A673 (cell line): ENCODE measurements around the gene DHRSX. TPM values are rescaled to one million over a fixed set of nuclear protein-coding genes. Genes with fewer than 3 reads are reported as not detected.
A peak's percentile ranks its signal among the peaks of the same experiment; 100 is the strongest.
"Not testable (repeated sequence)": the region's sequence is repeated elsewhere in the genome, so short reads cannot be mapped to it uniquely, and the experiment has no call there.

Source experiments
- BruUV-seq: library from RNA; stranded (reverse); fragments of 400-500 nt; replicated peaks from 2 replicates; lab custom pipeline; 2021; lab: Mats Ljungman, UMichigan
- CTCF ChIA-PET: fragments of 300-600 bp; sonication (Branson Sonifier 250); formaldehyde crosslinking; loops from one replicate; lab custom pipeline; 2022; ENCODE audit warnings: antibody characterized with exemption; lab: Charles Lee
- POLR2A ChIA-PET: fragments of 300-600 bp; sonication (Branson Sonifier 250); formaldehyde crosslinking; loops from one replicate; lab custom pipeline; 2022; ENCODE audit warnings: antibody characterized with exemption; ENCODE audit not compliant: low non-redundant PET; lab: Charles Lee
- DNase-seq: peaks from one replicate; pipeline ENCODE4 v3.0.0-alpha.2; 2015; ENCODE audit warnings: low spot score
- H3K27ac ChIP-seq: fragments of 200-600 bp; sonication (generic); 2 replicates; pipeline ENCODE4 v1.5.1; 2016; ENCODE audit warnings: mixed run types, low read depth, mild to moderate bottlenecking, mixed read lengths, antibody characterized with exemption, low read length; ENCODE audit not compliant: poor library complexity, severe bottlenecking
- H3K27me3 ChIP-seq: fragments of 200-600 bp; sonication (generic); replicated peaks from 2 replicates; pipeline ENCODE4 v1.6.1; 2017; ENCODE audit warnings: mixed run types, low read depth, mild to moderate bottlenecking, mixed read lengths, antibody characterized with exemption, low read length; ENCODE audit not compliant: insufficient read depth, poor library complexity
- H3K36me3 ChIP-seq: fragments of 200-600 bp; sonication (generic); 2 replicates; pipeline ENCODE4 v1.6.1; 2016; ENCODE audit warnings: mixed run types, mild to moderate bottlenecking, mixed read lengths, antibody characterized with exemption, low read length; ENCODE audit not compliant: insufficient read depth, poor library complexity, severe bottlenecking
- H3K4me1 ChIP-seq: fragments of 200-600 bp; sonication (generic); 2 replicates; pipeline ENCODE4 v1.6.1; 2017; ENCODE audit warnings: mixed run types, mild to moderate bottlenecking, mixed read lengths, antibody characterized with exemption, low read length; ENCODE audit not compliant: insufficient read depth, poor library complexity, severe bottlenecking
- H3K4me3 ChIP-seq: fragments of 200-600 bp; sonication (generic); 2 replicates; pipeline ENCODE4 v1.5.1; 2016; ENCODE audit warnings: low read depth, mixed run types, mild to moderate bottlenecking, mixed read lengths, low read length; ENCODE audit not compliant: poor library complexity, severe bottlenecking
- H3K9me3 ChIP-seq: fragments of 200-600 bp; sonication (generic); 2 replicates; pipeline ENCODE4 v1.6.1; 2016; ENCODE audit warnings: mixed run types, low read depth, mild to moderate bottlenecking, mixed read lengths, antibody characterized with exemption, low read length; ENCODE audit not compliant: poor library complexity, severe bottlenecking
- EZH2 ChIP-seq: fragments of 200-600 bp; sonication (generic); IDR thresholded peaks from 2 replicates; pipeline ENCODE4 v1.6.1; 2017; ENCODE audit warnings: borderline replicate concordance, low read depth, mild to moderate bottlenecking, mixed read lengths, antibody characterized with exemption, low read length; ENCODE audit not compliant: poor library complexity, severe bottlenecking
- intact Hi-C: fragments of 100-400 bp; cut with micrococcal nuclease; formaldehyde crosslinking; loops from one replicate; pipeline ENCODE4 v1.10.0; 2022; ENCODE audit not compliant: unreplicated experiment
- total RNA-seq: library from RNA; stranded (reverse); gene quantifications from 2 replicates; pipeline ENCODE4 v1.2.3, GENCODE V29; 2021
- TF ChIP-seq, protein P1 (sequence below): fragments of 300-800, 200-600 bp; sonication (generic); conservative IDR thresholded peaks from 2 replicates; pipeline ENCODE4 v1.5.1; 2017; ENCODE audit warnings: low read depth, mild to moderate bottlenecking, antibody characterized with exemption, low read length, moderate library complexity, mixed read lengths

DHRSX gene
- total RNA-seq, 1 experiment from 2014 or later, result 30.2 TPM

- Histone ChIP-seq H3K4me1 (no peaks in the 10 kb centered on the region), H3K36me3 (no peaks in the 10 kb centered on the region), H3K9me3 (no peaks in the 10 kb centered on the region), H3K4me3 (no peak overlapping the region), H3K27me3 (no peaks in the 10 kb centered on the region), H3K27ac (no peak overlapping the region)
- intact Hi-C loops, result no loop called here
- no TSS peak for BruUV-seq
- TF ChIP-seq, protein P1, sequence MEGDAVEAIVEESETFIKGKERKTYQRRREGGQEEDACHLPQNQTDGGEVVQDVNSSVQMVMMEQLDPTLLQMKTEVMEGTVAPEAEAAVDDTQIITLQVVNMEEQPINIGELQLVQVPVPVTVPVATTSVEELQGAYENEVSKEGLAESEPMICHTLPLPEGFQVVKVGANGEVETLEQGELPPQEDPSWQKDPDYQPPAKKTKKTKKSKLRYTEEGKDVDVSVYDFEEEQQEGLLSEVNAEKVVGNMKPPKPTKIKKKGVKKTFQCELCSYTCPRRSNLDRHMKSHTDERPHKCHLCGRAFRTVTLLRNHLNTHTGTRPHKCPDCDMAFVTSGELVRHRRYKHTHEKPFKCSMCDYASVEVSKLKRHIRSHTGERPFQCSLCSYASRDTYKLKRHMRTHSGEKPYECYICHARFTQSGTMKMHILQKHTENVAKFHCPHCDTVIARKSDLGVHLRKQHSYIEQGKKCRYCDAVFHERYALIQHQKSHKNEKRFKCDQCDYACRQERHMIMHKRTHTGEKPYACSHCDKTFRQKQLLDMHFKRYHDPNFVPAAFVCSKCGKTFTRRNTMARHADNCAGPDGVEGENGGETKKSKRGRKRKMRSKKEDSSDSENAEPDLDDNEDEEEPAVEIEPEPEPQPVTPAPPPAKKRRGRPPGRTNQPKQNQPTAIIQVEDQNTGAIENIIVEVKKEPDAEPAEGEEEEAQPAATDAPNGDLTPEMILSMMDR, result no peak
- no peak for TF ChIP-seq EZH2
- CTCF ChIA-PET, result no interaction called here
- peak; percentile 48 for DNase-seq
- POLR2A ChIA-PET, result no interaction called here
Observed at GRCh38 chrX:2243913-2244460, 256.8 kb downstream of the DHRSX start.

GRCh38 chrX:2242980-2243379 is 257.8 kb downstream of the DHRSX start:
- BruUV-seq, result no TSS peak
- Histone ChIP-seq H3K36me3 (no peaks in the 10 kb centered on the region), H3K4me3 (no peak overlapping the region), H3K27ac (no peak overlapping the region), H3K4me1 (no peaks in the 10 kb centered on the region), H3K9me3 (no peaks in the 10 kb centered on the region), H3K27me3 (no peaks in the 10 kb centered on the region)
- ChIA-PET POLR2A (no interaction called here), CTCF (no interaction called here)
- DNase-seq, result no peak
- intact Hi-C loops, result no loop called here
- TF ChIP-seq EZH2, result no peak
- TF ChIP-seq, protein P1, result no peak

GRCh38 chrX:2242326-2242725 is 258.4 kb downstream of the DHRSX start:
- BruUV-seq, result no TSS peak
- ChIA-PET CTCF (no interaction called here), POLR2A (no interaction called here)
- H3K36me3 ChIP-seq, result no peaks in the 10 kb centered on the region
- intact Hi-C loops, result no loop called here
- no peaks in the 10 kb centered on the region for H3K27me3 ChIP-seq
- DNase-seq, result no peak
- H3K9me3 ChIP-seq, result no peaks in the 10 kb centered on the region
- H3K27ac ChIP-seq, result no peak overlapping the region
- H3K4me3 ChIP-seq, result no peak overlapping the region
- H3K4me1 ChIP-seq, result no peaks in the 10 kb centered on the region
- no peak for TF ChIP-seq EZH2
- TF ChIP-seq, protein P1, result no peak

DNA sequence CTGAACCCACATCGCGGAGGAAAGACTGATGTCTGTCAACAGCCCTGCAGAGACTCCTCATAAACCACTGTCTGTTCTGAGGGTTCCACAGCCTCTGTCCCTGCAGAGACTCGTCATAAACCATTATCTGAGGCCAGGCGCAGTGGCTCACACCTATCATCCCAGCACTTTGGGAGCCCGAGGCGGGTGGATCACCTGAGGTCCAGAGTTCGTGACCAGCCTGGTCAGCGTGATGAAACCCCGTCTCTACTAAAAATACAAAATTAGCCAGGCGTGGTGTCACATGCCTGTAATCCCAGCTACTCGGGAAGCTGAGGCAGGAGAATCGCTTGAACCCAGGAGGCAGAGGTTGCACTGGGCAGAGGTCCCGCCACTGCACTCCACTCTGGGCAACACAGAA is 259.3 kb downstream of the DHRSX start:
- H3K36me3 ChIP-seq, intact Hi-C loops, H3K4me1 ChIP-seq, BruUV-seq, H3K4me3 ChIP-seq, DNase-seq, CTCF ChIA-PET, H3K27me3 ChIP-seq, H3K9me3 ChIP-seq, H3K27ac ChIP-seq, POLR2A ChIA-PET: not testable (repeated sequence)

DNA sequence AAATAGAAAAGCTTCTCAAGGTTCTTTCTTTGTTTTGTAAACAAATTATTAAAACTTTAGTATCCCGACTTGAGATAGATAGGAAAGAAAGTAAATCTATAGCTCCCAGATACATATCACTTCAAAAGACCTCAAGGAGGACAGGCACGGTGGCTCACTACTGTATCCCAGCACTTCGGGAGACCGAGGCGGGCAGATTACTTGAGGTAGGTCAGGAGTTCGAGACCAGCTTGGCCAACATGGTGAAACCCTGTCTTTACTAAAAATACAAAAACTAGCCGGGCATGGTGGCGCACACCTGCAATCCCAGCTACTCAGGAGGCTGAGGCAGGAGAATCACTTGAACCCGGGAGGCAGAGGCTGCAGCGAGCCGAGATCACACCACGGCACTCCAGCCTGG is 260.0 kb downstream of the DHRSX start:
- POLR2A ChIA-PET, H3K4me3 ChIP-seq, intact Hi-C loops, H3K27me3 ChIP-seq, CTCF ChIA-PET, H3K4me1 ChIP-seq, H3K9me3 ChIP-seq, BruUV-seq, DNase-seq, H3K27ac ChIP-seq, H3K36me3 ChIP-seq: not testable (repeated sequence)
